Trophoblast cell (in vitro differentiated cells and primary cell): Measurements from ENCODE around the gene ABCC8.

Experiments used
- DNase-seq, 2 donors: peaks; one replicate each; pipeline ENCODE4 v3.0.0-alpha.2; 2016
- H2AFZ ChIP-seq: 2 replicates; pipeline ENCODE4 v1.6.1; 2013; ENCODE audit warnings: low read length, moderate library complexity, mild to moderate bottlenecking; ENCODE audit not compliant: insufficient read depth, poor library complexity
- H2AK5ac ChIP-seq: 2 replicates; pipeline ENCODE4 v1.6.1; 2013; ENCODE audit warnings: mild to moderate bottlenecking, low read length
- H2BK120ac ChIP-seq: 2 replicates; pipeline ENCODE4 v1.6.1; 2013; ENCODE audit warnings: low read length, mild to moderate bottlenecking, moderate library complexity; ENCODE audit not compliant: insufficient read depth, poor library complexity
- H2BK12ac ChIP-seq: 2 replicates; pipeline ENCODE4 v1.6.1; 2013; ENCODE audit warnings: mild to moderate bottlenecking, low read length, moderate library complexity
- H2BK5ac ChIP-seq: 2 replicates; pipeline ENCODE4 v1.6.1; 2013; ENCODE audit warnings: low read length, low read depth, moderate library complexity, mild to moderate bottlenecking; ENCODE audit not compliant: poor library complexity
- H3K14ac ChIP-seq: 2 replicates; pipeline ENCODE4 v1.6.1; 2013; ENCODE audit warnings: mild to moderate bottlenecking, low read length
- H3K18ac ChIP-seq: 2 replicates; pipeline ENCODE4 v1.6.1; 2013; ENCODE audit warnings: mild to moderate bottlenecking, low read length
- H3K23ac ChIP-seq: 2 replicates; pipeline ENCODE4 v1.6.1; 2013; ENCODE audit warnings: low read length
- H3K27ac ChIP-seq: 2 replicates; pipeline ENCODE4 v1.5.1; 2013; ENCODE audit warnings: low read depth, mild to moderate bottlenecking, inconsistent platforms, low read length, moderate library complexity
- H3K27me3 ChIP-seq: 2 replicates; pipeline ENCODE4 v1.6.1; 2013; ENCODE audit warnings: inconsistent platforms, mild to moderate bottlenecking, low read length, moderate library complexity; ENCODE audit not compliant: insufficient read depth
- H3K36me3 ChIP-seq, 2 experiments: 1 replicate in 1 of 2; 2 replicates in 1 of 2; pipeline ENCODE4 v1.6.1; 2013; ENCODE audit warnings: low read length in 2 of 2, mild to moderate bottlenecking in 2 of 2, moderate library complexity in 1 of 2; ENCODE audit not compliant: insufficient read depth in 2 of 2, control insufficient read depth in 1 of 2
- H3K4ac ChIP-seq: 2 replicates; pipeline ENCODE4 v1.6.1; 2013; ENCODE audit warnings: low read depth, mild to moderate bottlenecking, low read length, moderate library complexity
- H3K4me1 ChIP-seq, 2 experiments: 1 replicate in 1 of 2; 2 replicates in 1 of 2; pipeline ENCODE4 v1.6.1; 2013; ENCODE audit warnings: low read length in 2 of 2, mild to moderate bottlenecking in 2 of 2, moderate library complexity in 1 of 2; ENCODE audit not compliant: insufficient read depth in 2 of 2, control insufficient read depth in 1 of 2
- H3K4me2 ChIP-seq: 2 replicates; pipeline ENCODE4 v1.6.1; 2013; ENCODE audit warnings: inconsistent platforms, mild to moderate bottlenecking, low read length, moderate library complexity
- H3K4me3 ChIP-seq: 2 replicates; pipeline ENCODE4 v1.5.1; 2013; ENCODE audit warnings: mild to moderate bottlenecking, low read depth, low read length, inconsistent platforms
- H3K79me1 ChIP-seq: one replicate; pipeline ENCODE4 v1.6.1; 2013; ENCODE audit warnings: low read length
- H3K79me2 ChIP-seq: 2 replicates; pipeline ENCODE4 v1.6.1; 2013; ENCODE audit warnings: low read length, mild to moderate bottlenecking; ENCODE audit not compliant: control insufficient read depth, insufficient read depth, poor library complexity
- H3K9ac ChIP-seq: 2 replicates; pipeline ENCODE4 v1.6.1; 2013; ENCODE audit warnings: mild to moderate bottlenecking, low read length
- H3K9me3 ChIP-seq: 2 replicates; pipeline ENCODE4 v1.6.1; 2013; ENCODE audit warnings: low read depth, mild to moderate bottlenecking, control low read depth, inconsistent platforms, low read length; ENCODE audit not compliant: insufficient read depth
- H4K12ac ChIP-seq: 2 replicates; pipeline ENCODE4 v1.6.1; 2013; ENCODE audit warnings: low read depth, mild to moderate bottlenecking, low read length, moderate library complexity
- H4K8ac ChIP-seq: 2 replicates; pipeline ENCODE4 v1.6.1; 2013; ENCODE audit warnings: low read depth, mild to moderate bottlenecking, low read length, moderate library complexity
- H4K91ac ChIP-seq: one replicate; pipeline ENCODE4 v1.6.1; 2013; ENCODE audit warnings: low read depth, mild to moderate bottlenecking, low read length, moderate library complexity
- WGBS: extraction: QIAGEN DNeasy Blood & Tissue Kit; methylation state at CpG from one replicate; pipeline ENCODE4 v1.1.7; 2013; ENCODE audit warnings: missing lambda C conversion rate; ENCODE audit not compliant: insufficient read length, insufficient coverage; ENCODE audit errors: extremely low coverage; 5-methylcytosine and 5-hydroxymethylcytosine counted together

The ABCC8 gene

DNA sequence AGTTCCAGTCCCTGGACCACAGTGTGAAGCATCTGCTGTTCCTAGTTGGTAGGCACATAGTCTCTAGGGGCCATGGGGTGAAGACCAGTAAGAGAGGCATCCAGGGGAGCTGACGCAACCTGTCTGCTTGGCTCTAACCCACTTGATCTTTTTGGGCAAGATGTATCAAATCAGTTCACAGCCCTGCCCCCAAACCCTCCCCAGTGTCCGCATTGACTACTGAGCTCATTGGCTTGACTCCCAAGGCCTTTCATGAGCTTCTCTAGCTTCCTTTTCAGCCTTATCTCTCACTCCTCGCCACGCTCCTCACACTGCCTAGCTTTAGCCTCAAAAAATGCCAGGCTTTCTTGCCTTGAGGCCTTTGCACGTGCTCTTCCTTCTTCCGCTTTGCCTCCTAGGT lies 29.7 kb upstream of the ABCC8 start:
- H3K23ac ChIP-seq = no peak overlapping the region
- H3K4me3 ChIP-seq = no peak overlapping the region
- no CpG with 5 or more reads among the region's 6 CpGs for WGBS
- H3K9ac ChIP-seq = no peak overlapping the region
- no peak overlapping the region for H3K27ac ChIP-seq
- H2AK5ac ChIP-seq = no peak overlapping the region
- no peaks in the 10 kb centered on the region for H3K36me3 ChIP-seq
- H3K14ac ChIP-seq = no peak overlapping the region
- H3K79me1 ChIP-seq = no peaks in the 10 kb centered on the region
- no peak overlapping the region for H4K91ac ChIP-seq
- no peak overlapping the region for H2BK12ac ChIP-seq
- H3K4ac ChIP-seq = no peak overlapping the region
- no peak overlapping the region for H2BK120ac ChIP-seq
- no peak overlapping the region for H4K8ac ChIP-seq
- no peak overlapping the region for H2BK5ac ChIP-seq
- H3K4me1 ChIP-seq = no peaks in the 10 kb centered on the region
- no peak overlapping the region for H3K18ac ChIP-seq
- H4K12ac ChIP-seq = no peak overlapping the region
- H3K4me2 ChIP-seq = no peak overlapping the region
- no peak overlapping the region for H2AFZ ChIP-seq
- H3K79me2 ChIP-seq = no peaks in the 10 kb centered on the region
- H3K27me3 ChIP-seq = no peaks in the 10 kb centered on the region
- DNase-seq = no peak
- H3K9me3 ChIP-seq = peaks cover 1% of the 10 kb centered on the region

DNA sequence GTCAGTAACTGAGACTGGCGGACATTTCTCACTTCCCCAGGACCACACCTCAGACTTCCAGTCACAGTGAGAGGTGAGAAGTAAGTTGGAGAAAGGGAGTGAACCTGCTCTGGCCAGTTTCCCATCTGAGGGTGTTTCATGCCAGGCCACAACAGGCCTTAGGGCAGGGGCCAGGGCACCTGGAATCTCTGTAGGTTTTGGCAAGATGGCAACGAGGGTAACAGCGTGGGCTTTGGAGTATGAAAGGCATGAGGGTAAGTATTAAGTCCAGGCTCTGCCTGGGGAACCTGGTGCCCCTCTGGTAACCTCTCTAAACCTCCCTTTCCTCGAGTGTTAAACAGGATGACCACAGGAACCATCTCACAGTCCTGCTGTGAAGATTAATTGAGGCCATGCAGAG lies 28.5 kb upstream of the ABCC8 start:
- no peak overlapping the region for H3K4me3 ChIP-seq
- no CpG with 5 or more reads among the region's 4 CpGs for whole genome bisulfite sequencing
- no peak overlapping the region for H2BK12ac ChIP-seq
- H4K8ac ChIP-seq = no peak overlapping the region
- DNase-seq = no peak
- H3K27me3 ChIP-seq = no peaks in the 10 kb centered on the region
- no peaks in the 10 kb centered on the region for H3K79me2 ChIP-seq
- H3K4me1 ChIP-seq = no peaks in the 10 kb centered on the region
- H3K14ac ChIP-seq = no peak overlapping the region
- no peak overlapping the region for H4K12ac ChIP-seq
- no peak overlapping the region for H4K91ac ChIP-seq
- H2BK5ac ChIP-seq = no peak overlapping the region
- no peak overlapping the region for H2AFZ ChIP-seq
- H3K27ac ChIP-seq = no peak overlapping the region
- no peak overlapping the region for H3K23ac ChIP-seq
- H3K9ac ChIP-seq = no peak overlapping the region
- no peak overlapping the region for H3K4ac ChIP-seq
- H3K9me3 ChIP-seq = peaks cover 1% of the 10 kb centered on the region
- H2AK5ac ChIP-seq = no peak overlapping the region
- no peak overlapping the region for H3K4me2 ChIP-seq
- H3K36me3 ChIP-seq = no peaks in the 10 kb centered on the region
- no peak overlapping the region for H2BK120ac ChIP-seq
- H3K79me1 ChIP-seq = no peaks in the 10 kb centered on the region
- H3K18ac ChIP-seq = no peak overlapping the region

GRCh38 chr11:17504330-17505107 lies 27.9 kb upstream of the ABCC8 start:
- H3K4me1 ChIP-seq = no peaks in the 10 kb centered on the region
- H3K27me3 ChIP-seq = no peaks in the 10 kb centered on the region
- H4K12ac ChIP-seq = no peak overlapping the region
- no peak overlapping the region for H3K23ac ChIP-seq
- H2BK5ac ChIP-seq = no peak overlapping the region
- H3K79me2 ChIP-seq = no peaks in the 10 kb centered on the region
- no CpG with 5 or more reads among the region's 9 CpGs for WGBS
- no peak overlapping the region for H2AK5ac ChIP-seq
- H2AFZ ChIP-seq = no peak overlapping the region
- H3K9ac ChIP-seq = no peak overlapping the region
- H3K18ac ChIP-seq = no peak overlapping the region
- DNase-seq = peak; percentile 26 to 58
- peaks cover 1% of the 10 kb centered on the region for H3K9me3 ChIP-seq
- no peak overlapping the region for H3K4ac ChIP-seq
- no peak overlapping the region for H2BK12ac ChIP-seq
- no peak overlapping the region for H3K4me2 ChIP-seq
- no peaks in the 10 kb centered on the region for H3K36me3 ChIP-seq
- no peak overlapping the region for H4K91ac ChIP-seq
- H3K27ac ChIP-seq = no peak overlapping the region
- no peak overlapping the region for H4K8ac ChIP-seq
- H2BK120ac ChIP-seq = no peak overlapping the region
- H3K79me1 ChIP-seq = no peaks in the 10 kb centered on the region
- no peak overlapping the region for H3K4me3 ChIP-seq
- no peak overlapping the region for H3K14ac ChIP-seq

GRCh38 chr11:17502630-17503029 lies 26.0 kb upstream of the ABCC8 start:
- Histone ChIP-seq H3K36me3 (no peaks in the 10 kb centered on the region), H4K12ac (no peak overlapping the region)
- WGBS = no CpG with 5 or more reads among the region's 4 CpGs

More at GRCh38 chr11:17502630-17503029, 26.0 kb upstream of the ABCC8 start:
- Histone ChIP-seq H3K27ac (no peak overlapping the region), H2BK120ac (no peak overlapping the region), H4K8ac (no peak overlapping the region), H3K9ac (no peak overlapping the region), H3K79me1 (no peaks in the 10 kb centered on the region), H3K23ac (no peak overlapping the region), H3K14ac (no peak overlapping the region), H3K27me3 (no peaks in the 10 kb centered on the region), H3K4me1 (no peaks in the 10 kb centered on the region), H3K79me2 (no peaks in the 10 kb centered on the region), H3K9me3 (peaks cover 1% of the 10 kb centered on the region), H2BK12ac (no peak overlapping the region), H3K4me2 (no peak overlapping the region), H2BK5ac (no peak overlapping the region), H3K4ac (no peak overlapping the region), H4K91ac (no peak overlapping the region), H2AFZ (no peak overlapping the region), H2AK5ac (no peak overlapping the region), H3K4me3 (no peak overlapping the region), H3K18ac (no peak overlapping the region)
- DNase-seq = no peak
